ENCODE results near the gene CCN6.

Gene CCN6

GRCh38 chr6:112058243-112059032, 4.5 kb downstream of the CCN6 start:
- Histone ChIP-seq H3K9me3 (replicated peaks; ENCODE audit: low read length) (no peaks in the 10 kb centered on the region), H3K27me3 (ENCODE audit: control insufficient read depth, insufficient read depth, low read length) (peaks cover 6% of the 10 kb centered on the region), H3K4me1 (ENCODE audit: control insufficient read depth, insufficient read depth, low read length) (no peaks in the 10 kb centered on the region), H3K4me2 (ENCODE audit: low read length) (no peak overlapping the region), H3K36me3 (ENCODE audit: insufficient read depth, low read length) (no peaks in the 10 kb centered on the region), H3K4me3 (ENCODE audit: low read length) (no peak overlapping the region), H3K9ac (ENCODE audit: low read depth, low read length) (no peak overlapping the region)

GRCh38 chr6:112061605-112062004, 7.7 kb downstream of the CCN6 start:
- H3K9me3 ChIP-seq (replicated peaks; ENCODE audit: low read length), result no peaks in the 10 kb centered on the region
- no peak overlapping the region for H3K9ac ChIP-seq (ENCODE audit: low read depth, low read length)
- H3K4me1 ChIP-seq (ENCODE audit: control insufficient read depth, insufficient read depth, low read length), result no peaks in the 10 kb centered on the region
- H3K4me2 ChIP-seq (ENCODE audit: low read length), result no peak overlapping the region
- H3K4me3 ChIP-seq (ENCODE audit: low read length), result no peak overlapping the region
- H3K27me3 ChIP-seq (ENCODE audit: control insufficient read depth, insufficient read depth, low read length), result peaks cover 6% of the 10 kb centered on the region
- H3K36me3 ChIP-seq (ENCODE audit: insufficient read depth, low read length), result no peaks in the 10 kb centered on the region

- H3K36me3 ChIP-seq (ENCODE audit: insufficient read depth, low read length), result no peaks in the 10 kb centered on the region
- H3K9ac ChIP-seq (ENCODE audit: low read depth, low read length), result no peak overlapping the region
- H3K4me3 ChIP-seq (ENCODE audit: low read length), result no peak overlapping the region
- H3K27me3 ChIP-seq (ENCODE audit: control insufficient read depth, insufficient read depth, low read length), result peaks cover 5% of the 10 kb centered on the region
- no peaks in the 10 kb centered on the region for H3K9me3 ChIP-seq (replicated peaks; ENCODE audit: low read length)
- H3K4me2 ChIP-seq (ENCODE audit: low read length), result no peak overlapping the region
- H3K4me1 ChIP-seq (ENCODE audit: control insufficient read depth, insufficient read depth, low read length), result no peaks in the 10 kb centered on the region
These were observed 9.1 kb downstream of the CCN6 start for GRCh38 chr6:112062966-112063365.

- no peak overlapping the region for H3K4me3 ChIP-seq (ENCODE audit: low read length)
- no peaks in the 10 kb centered on the region for H3K36me3 ChIP-seq (ENCODE audit: insufficient read depth, low read length)
- H3K4me2 ChIP-seq (ENCODE audit: low read length), result no peak overlapping the region
- H3K27me3 ChIP-seq (ENCODE audit: control insufficient read depth, insufficient read depth, low read length), result no peaks in the 10 kb centered on the region
- no peaks in the 10 kb centered on the region for H3K9me3 ChIP-seq (replicated peaks; ENCODE audit: low read length)
- no peak overlapping the region for H3K9ac ChIP-seq (ENCODE audit: low read depth, low read length)
- no peaks in the 10 kb centered on the region for H3K4me1 ChIP-seq (ENCODE audit: control insufficient read depth, insufficient read depth, low read length)
These were observed 11.6 kb downstream of the CCN6 start for GRCh38 chr6:112065426-112065986.

- Histone ChIP-seq H3K4me2 (ENCODE audit: low read length) (no peak overlapping the region), H3K4me1 (ENCODE audit: control insufficient read depth, insufficient read depth, low read length) (no peaks in the 10 kb centered on the region), H3K9me3 (replicated peaks; ENCODE audit: low read length) (no peaks in the 10 kb centered on the region), H3K36me3 (ENCODE audit: insufficient read depth, low read length) (peaks cover under 1% of the 10 kb centered on the region), H3K27me3 (ENCODE audit: control insufficient read depth, insufficient read depth, low read length) (no peaks in the 10 kb centered on the region), H3K4me3 (ENCODE audit: low read length) (no peak overlapping the region), H3K9ac (ENCODE audit: low read depth, low read length) (no peak overlapping the region)
These were observed 12.7 kb downstream of the CCN6 start for GRCh38 chr6:112066606-112067005.

GRCh38 chr6:112081569-112081968, 27.7 kb downstream of the CCN6 start:
- Histone ChIP-seq H3K4me3 (ENCODE audit: low read length) (no peak overlapping the region), H3K27me3 (ENCODE audit: control insufficient read depth, insufficient read depth, low read length) (no peaks in the 10 kb centered on the region), H3K36me3 (ENCODE audit: insufficient read depth, low read length) (peaks cover 17% of the 10 kb centered on the region)

GRCh38 chr6:112085286-112086065, 31.6 kb downstream of the CCN6 start:
- Histone ChIP-seq H3K36me3 (ENCODE audit: insufficient read depth, low read length) (peaks cover 13% of the 10 kb centered on the region), H3K4me1 (ENCODE audit: control insufficient read depth, insufficient read depth, low read length) (peaks cover 4% of the 10 kb centered on the region), H3K4me2 (ENCODE audit: low read length) (no peak overlapping the region), H3K4me3 (ENCODE audit: low read length) (no peak overlapping the region), H3K9ac (ENCODE audit: low read depth, low read length) (no peak overlapping the region), H3K9me3 (replicated peaks; ENCODE audit: low read length) (no peaks in the 10 kb centered on the region), H3K27me3 (ENCODE audit: control insufficient read depth, insufficient read depth, low read length) (no peaks in the 10 kb centered on the region)

More at GRCh38 chr6:112081569-112081968, 27.7 kb downstream of the CCN6 start:
- Histone ChIP-seq H3K9me3 (replicated peaks; ENCODE audit: low read length) (no peaks in the 10 kb centered on the region), H3K4me1 (ENCODE audit: control insufficient read depth, insufficient read depth, low read length) (peaks cover 4% of the 10 kb centered on the region), H3K9ac (ENCODE audit: low read depth, low read length) (no peak overlapping the region), H3K4me2 (ENCODE audit: low read length) (no peak overlapping the region)

- Histone ChIP-seq H3K4me1 (ENCODE audit: control insufficient read depth, insufficient read depth, low read length) (peaks cover 4% of the 10 kb centered on the region), H3K9me3 (replicated peaks; ENCODE audit: low read length) (no peaks in the 10 kb centered on the region), H3K4me3 (ENCODE audit: low read length) (peak overlapping the region; percentile 98), H3K4me2 (ENCODE audit: low read length) (peak overlapping the region; percentile 92), H3K9ac (ENCODE audit: low read depth, low read length) (peak overlapping the region; percentile 86), H3K36me3 (ENCODE audit: insufficient read depth, low read length) (peaks cover 8% of the 10 kb centered on the region), H3K27me3 (ENCODE audit: control insufficient read depth, insufficient read depth, low read length) (no peaks in the 10 kb centered on the region)
These were observed 32.8 kb downstream of the CCN6 start for GRCh38 chr6:112086744-112087135.

- Histone ChIP-seq H3K4me3 (ENCODE audit: low read length) (peak within 1 kb of the TSS; percentile 98), H3K36me3 (ENCODE audit: insufficient read depth, low read length) (peaks cover 8% of the 10 kb centered on the region), H3K4me1 (ENCODE audit: control insufficient read depth, insufficient read depth, low read length) (peaks cover 4% of the 10 kb centered on the region), H3K27me3 (ENCODE audit: control insufficient read depth, insufficient read depth, low read length) (no peaks in the 10 kb centered on the region), H3K4me2 (ENCODE audit: low read length) (peak within 1 kb of the TSS; percentile 92), H3K9me3 (replicated peaks; ENCODE audit: low read length) (no peaks in the 10 kb centered on the region), H3K9ac (ENCODE audit: low read depth, low read length) (peak within 1 kb of the TSS; percentile 86)
These were observed 33.4 kb downstream of the CCN6 start, which contains the start of the genes FAM229B and TUBE1 for GRCh38 chr6:112087136-112087911. FAM229B (plus strand) TSS chr6:112087591; CDS start chr6:112099284, 11,693 bp downstream. TUBE1 (minus strand) TSS chr6:112087482; CDS start chr6:112087434, 48 bp downstream.

- Histone ChIP-seq H3K36me3 (ENCODE audit: insufficient read depth, low read length) (peaks cover 8% of the 10 kb centered on the region), H3K4me1 (ENCODE audit: control insufficient read depth, insufficient read depth, low read length) (peaks cover 4% of the 10 kb centered on the region), H3K27me3 (ENCODE audit: control insufficient read depth, insufficient read depth, low read length) (no peaks in the 10 kb centered on the region), H3K9ac (ENCODE audit: low read depth, low read length) (peak overlapping the region; percentile 86), H3K4me3 (ENCODE audit: low read length) (peak overlapping the region; percentile 98), H3K4me2 (ENCODE audit: low read length) (peak overlapping the region; percentile 92), H3K9me3 (replicated peaks; ENCODE audit: low read length) (no peaks in the 10 kb centered on the region)
These were observed 34.0 kb downstream of the CCN6 start for GRCh38 chr6:112087916-112088315.

- peaks cover 9% of the 10 kb centered on the region for H3K36me3 ChIP-seq (ENCODE audit: insufficient read depth, low read length)
- no peak overlapping the region for H3K9ac ChIP-seq (ENCODE audit: low read depth, low read length)
- no peaks in the 10 kb centered on the region for H3K4me1 ChIP-seq (ENCODE audit: control insufficient read depth, insufficient read depth, low read length)
- no peaks in the 10 kb centered on the region for H3K27me3 ChIP-seq (ENCODE audit: control insufficient read depth, insufficient read depth, low read length)
- H3K9me3 ChIP-seq (replicated peaks; ENCODE audit: low read length), result no peaks in the 10 kb centered on the region
- H3K4me3 ChIP-seq (ENCODE audit: low read length), result no peak overlapping the region
- H3K4me2 ChIP-seq (ENCODE audit: low read length), result no peak overlapping the region
These were observed 43.0 kb downstream of the CCN6 start for GRCh38 chr6:112096901-112097300.

Data from skeletal muscle satellite cell (primary cell).